Fibroblast of lung (primary cell): ENCODE data around the gene MDFI. TPM values are rescaled to one million over a fixed set of nuclear protein-coding genes. Genes with fewer than 3 reads are reported as not detected.

Source experiments
- DNase-seq, 2 donors: peaks; one replicate each; pipeline versions ENCODE4 v3.0.0 to v3.0.0-alpha.2; 2010; ENCODE audit warnings: low read depth in 2 of 2
- H2AFZ ChIP-seq: 2 replicates; pipeline ENCODE4 v1.5.1; 2012; ENCODE audit warnings: low read length, control low read depth, inconsistent platforms
- H3K27ac ChIP-seq: 2 replicates; pipeline ENCODE4 v1.5.1; 2011; ENCODE audit warnings: low read length, control low read depth; ENCODE audit not compliant: insufficient read depth
- H3K27me3 ChIP-seq: 2 replicates; pipeline ENCODE4 v1.5.1; 2011; ENCODE audit warnings: mild to moderate bottlenecking, low read length; ENCODE audit not compliant: control insufficient read depth, insufficient read depth
- H3K36me3 ChIP-seq: 2 replicates; pipeline ENCODE4 v1.5.1; 2011; ENCODE audit warnings: low read length; ENCODE audit not compliant: control insufficient read depth, insufficient read depth
- H3K4me1 ChIP-seq: 2 replicates; pipeline ENCODE4 v1.5.1; 2011; ENCODE audit warnings: low read length; ENCODE audit not compliant: control insufficient read depth, insufficient read depth; ENCODE audit errors: extremely low read depth
- H3K4me2 ChIP-seq: 2 replicates; pipeline ENCODE4 v1.5.1; 2011; ENCODE audit warnings: low read length, control low read depth; ENCODE audit not compliant: insufficient read depth; ENCODE audit errors: extremely low read depth
- H3K4me3 ChIP-seq, 4 experiments: fragments of 200-600 bp in 1 of 4; sonication (generic) in 1 of 4; replicated peaks in 1 of 4; 2 replicates each; pipeline ENCODE4 v1.5.1; 2011 to 2016; ENCODE audit warnings: low read length in 4 of 4, low read depth in 3 of 4, mild to moderate bottlenecking in 3 of 4, control low read depth in 2 of 4, inconsistent platforms in 1 of 4, mixed read lengths in 1 of 4; ENCODE audit not compliant: insufficient read depth in 1 of 4; ENCODE audit errors: control extremely low read depth in 1 of 4
- H3K79me2 ChIP-seq: 2 replicates; pipeline ENCODE4 v1.5.1; 2012; ENCODE audit warnings: mild to moderate bottlenecking, low read length, inconsistent platforms; ENCODE audit not compliant: control insufficient read depth, insufficient read depth
- H3K9ac ChIP-seq: 2 replicates; pipeline ENCODE4 v1.5.1; 2011; ENCODE audit warnings: mild to moderate bottlenecking, low read length, control low read depth; ENCODE audit not compliant: insufficient read depth
- H3K9me3 ChIP-seq: 2 replicates; pipeline ENCODE4 v1.5.1; 2012; ENCODE audit warnings: low read depth, low read length; ENCODE audit not compliant: control insufficient read depth, insufficient read depth
- H4K20me1 ChIP-seq: 2 replicates; pipeline ENCODE4 v1.5.1; 2011; ENCODE audit warnings: low read length; ENCODE audit not compliant: control insufficient read depth, insufficient read depth; ENCODE audit errors: extremely low read depth
- EZH2 ChIP-seq: IDR thresholded peaks from 2 replicates; pipeline ENCODE4 v1.5.1; 2012; ENCODE audit warnings: low read length, control low read depth, mild to moderate bottlenecking; ENCODE audit errors: missing control alignments
- polyA plus RNA-seq, 2 donors: library from polyadenylated mRNA; depleted of rRNA in 1 of 2; stranded (reverse) in 1 of 2; unstranded in 1 of 2; fragments of >200 nt; gene quantifications; 2 replicates each; pipeline ENCODE4 v1.2.1, GENCODE V29; 2011 to 2012; ENCODE audit warnings: missing spikeins in 1 of 2
- total RNA-seq: library from RNA; depleted of rRNA; stranded (reverse); fragments of >200 nt; gene quantifications from 2 replicates; pipeline ENCODE4 v1.2.1, GENCODE V29; 2014
- TF ChIP-seq, protein P1 (sequence below), 2 donors: IDR thresholded peaks in 1 of 2; conservative IDR thresholded peaks in 1 of 2; 1 replicate in 1 of 2; 2 replicates in 1 of 2; pipeline ENCODE4 v1.5.1; 2011 to 2012; ENCODE audit warnings: low read length in 2 of 2, control low read depth in 1 of 2, inconsistent platforms in 1 of 2, low read depth in 1 of 2, mild to moderate bottlenecking in 1 of 2

MDFI gene
- total and polyA plus RNA-seq, 2 donors (not counting 1 experiment from before 2014, with no cell fraction given): 0.17 TPM; not detected in 1

DNA sequence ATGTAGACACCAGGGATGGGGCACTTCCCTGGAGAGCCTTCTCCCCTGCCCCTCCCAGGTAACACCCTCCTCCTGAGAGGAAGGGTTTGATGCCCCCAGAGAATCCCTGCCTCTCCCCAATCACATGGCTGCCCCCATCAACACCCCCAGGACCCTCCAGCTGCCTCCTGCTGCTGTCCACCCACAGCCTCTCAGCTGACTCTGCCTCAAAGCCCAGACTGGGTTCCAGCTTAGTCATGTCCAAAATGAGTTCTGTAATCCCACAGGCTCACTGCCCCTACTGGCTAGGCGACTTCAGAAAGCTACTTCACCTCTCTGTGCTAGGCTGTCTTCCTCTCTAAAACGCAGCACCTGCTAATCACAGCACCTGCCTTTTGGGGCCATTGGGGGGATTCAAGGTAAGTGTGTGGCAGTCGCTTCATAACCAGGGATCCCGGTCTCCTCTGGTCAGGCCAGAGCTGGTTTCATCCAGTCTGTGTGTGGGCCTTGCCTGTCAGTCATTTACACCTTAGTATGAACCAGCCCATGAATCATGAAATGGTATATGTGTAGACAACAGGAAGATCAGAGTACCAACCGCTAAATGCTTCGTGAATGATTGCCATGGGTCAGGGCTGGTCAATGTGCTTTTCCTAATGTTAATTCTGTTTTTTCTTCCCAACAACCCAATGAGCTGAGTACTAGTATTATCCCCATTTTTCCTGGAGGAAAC is 56.7 kb downstream of the MDFI start:
- no peaks in the 10 kb centered on the region for H4K20me1 ChIP-seq
- TF ChIP-seq, protein P1, sequence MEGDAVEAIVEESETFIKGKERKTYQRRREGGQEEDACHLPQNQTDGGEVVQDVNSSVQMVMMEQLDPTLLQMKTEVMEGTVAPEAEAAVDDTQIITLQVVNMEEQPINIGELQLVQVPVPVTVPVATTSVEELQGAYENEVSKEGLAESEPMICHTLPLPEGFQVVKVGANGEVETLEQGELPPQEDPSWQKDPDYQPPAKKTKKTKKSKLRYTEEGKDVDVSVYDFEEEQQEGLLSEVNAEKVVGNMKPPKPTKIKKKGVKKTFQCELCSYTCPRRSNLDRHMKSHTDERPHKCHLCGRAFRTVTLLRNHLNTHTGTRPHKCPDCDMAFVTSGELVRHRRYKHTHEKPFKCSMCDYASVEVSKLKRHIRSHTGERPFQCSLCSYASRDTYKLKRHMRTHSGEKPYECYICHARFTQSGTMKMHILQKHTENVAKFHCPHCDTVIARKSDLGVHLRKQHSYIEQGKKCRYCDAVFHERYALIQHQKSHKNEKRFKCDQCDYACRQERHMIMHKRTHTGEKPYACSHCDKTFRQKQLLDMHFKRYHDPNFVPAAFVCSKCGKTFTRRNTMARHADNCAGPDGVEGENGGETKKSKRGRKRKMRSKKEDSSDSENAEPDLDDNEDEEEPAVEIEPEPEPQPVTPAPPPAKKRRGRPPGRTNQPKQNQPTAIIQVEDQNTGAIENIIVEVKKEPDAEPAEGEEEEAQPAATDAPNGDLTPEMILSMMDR (conservative IDR thresholded peaks at IDR 0.05 in 1 of 2, IDR thresholded peaks at IDR 0.05 in 1 of 2; ENCODE audit: low read depth in 1 of 2, low read length in 2 of 2): no peak
- TF ChIP-seq EZH2: no peak

DNA sequence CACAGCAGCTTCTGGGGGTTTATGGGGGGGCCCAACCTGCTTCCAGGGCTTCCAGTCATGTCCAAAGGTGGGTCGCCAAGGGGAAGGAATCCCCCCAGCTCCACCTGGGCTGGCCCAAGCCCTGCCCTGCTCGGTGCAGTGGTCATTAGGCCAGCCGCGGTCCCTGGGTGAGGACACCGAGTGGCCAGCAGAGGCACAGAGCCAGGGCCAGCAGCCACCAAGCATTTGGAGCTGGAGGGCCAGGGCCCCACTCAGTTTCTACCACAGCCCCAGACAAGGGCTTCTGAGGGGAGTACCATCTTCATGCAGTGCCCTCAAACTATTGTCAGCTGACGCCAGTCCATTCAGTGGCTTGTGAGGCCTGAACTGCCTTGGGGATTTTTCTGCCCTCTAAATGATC is 57.6 kb downstream of the MDFI start:
- Histone ChIP-seq H3K9me3 (no peaks in the 10 kb centered on the region), H3K27ac (no peak overlapping the region), H3K4me3 (no peak overlapping the region), H3K4me1 (peaks cover 4% of the 10 kb centered on the region), H4K20me1 (no peaks in the 10 kb centered on the region), H3K9ac (no peak overlapping the region), H3K36me3 (no peaks in the 10 kb centered on the region), H3K4me2 (no peak overlapping the region), H2AFZ (no peak overlapping the region), H3K27me3 (no peaks in the 10 kb centered on the region), H3K79me2 (no peaks in the 10 kb centered on the region)
- no peak for DNase-seq
- TF ChIP-seq, protein P1 (conservative IDR thresholded peaks at IDR 0.05 in 1 of 2, IDR thresholded peaks at IDR 0.05 in 1 of 2; ENCODE audit: low read depth in 1 of 2, low read length in 2 of 2): no peak
- no peak for TF ChIP-seq EZH2

More for the DNA sequence above, 56.7 kb downstream of the MDFI start:
- Histone ChIP-seq H3K9me3 (no peaks in the 10 kb centered on the region), H3K4me1 (peaks cover 4% of the 10 kb centered on the region), H3K4me3 (no peak overlapping the region), H3K27ac (no peak overlapping the region), H2AFZ (no peak overlapping the region), H3K4me2 (no peak overlapping the region), H3K79me2 (no peaks in the 10 kb centered on the region), H3K9ac (no peak overlapping the region), H3K36me3 (no peaks in the 10 kb centered on the region), H3K27me3 (no peaks in the 10 kb centered on the region)
- DNase-seq: peak in 1 of 2 donors; percentile 53

DNA sequence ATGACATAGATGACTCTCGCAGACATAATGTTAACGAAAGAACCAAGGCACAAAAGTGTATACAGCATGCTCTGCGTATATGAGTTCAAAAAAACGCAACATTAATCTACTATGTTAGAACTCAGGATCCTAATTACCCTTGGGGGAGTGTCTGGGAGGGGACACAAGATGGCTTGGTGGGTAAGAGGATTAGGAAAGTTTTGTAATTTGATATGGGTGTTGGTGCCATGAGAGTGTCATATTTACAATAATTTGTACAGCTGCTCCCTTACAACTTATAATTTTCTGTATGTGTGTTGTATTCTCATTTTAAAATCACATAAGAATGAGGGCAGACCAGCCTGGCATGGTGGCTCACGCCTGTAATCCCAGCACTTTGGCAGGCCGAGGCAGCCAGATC is 58.5 kb downstream of the MDFI start:
- DNase-seq: no peak
- Histone ChIP-seq H3K4me2 (no peak overlapping the region), H3K9ac (no peak overlapping the region), H4K20me1 (no peaks in the 10 kb centered on the region), H3K27me3 (no peaks in the 10 kb centered on the region), H3K36me3 (no peaks in the 10 kb centered on the region), H3K4me3 (no peak overlapping the region), H2AFZ (no peak overlapping the region), H3K4me1 (peaks cover 4% of the 10 kb centered on the region), H3K79me2 (no peaks in the 10 kb centered on the region), H3K27ac (no peak overlapping the region), H3K9me3 (no peaks in the 10 kb centered on the region)
- TF ChIP-seq EZH2: no peak
- TF ChIP-seq, protein P1 (conservative IDR thresholded peaks at IDR 0.05 in 1 of 2, IDR thresholded peaks at IDR 0.05 in 1 of 2; ENCODE audit: low read depth in 1 of 2, low read length in 2 of 2): no peak
